HEK293 (cell line): ENCODE results near the gene RASSF5.

Experiments
- CTCF ChIA-PET: fragments of 350-600 bp; formaldehyde crosslinking; extraction: SDS; loops from one replicate; lab custom pipeline; 2021; ENCODE audit warnings: antibody characterized with exemption; lab: Yijun Ruan, JAX
- POLR2A ChIA-PET: fragments of 300-600 bp; formaldehyde crosslinking; extraction: SDS; loops from one replicate; lab custom pipeline; 2020; ENCODE audit warnings: antibody characterized with exemption, inconsistent platforms; lab: Yijun Ruan, JAX
- H3K27ac ChIP-seq: fragments of 200-500 bp; sonication (Bioruptor generic); 2 replicates; pipeline ENCODE4 v1.5.1; 2014; ENCODE audit warnings: low read depth, low read length, control low read depth, inconsistent platforms; ENCODE audit errors: extremely low read depth
- H3K36me3 ChIP-seq, 2 experiments: fragments of 200-500 bp in 1 of 2; sonication (Bioruptor generic) in 1 of 2; 1 replicate in 1 of 2; 2 replicates in 1 of 2; pipeline ENCODE4 v1.5.1; 2014 to 2017; ENCODE audit warnings: inconsistent platforms in 2 of 2, low read length in 2 of 2; ENCODE audit not compliant: control insufficient read depth in 2 of 2, insufficient read depth in 1 of 2
- H3K4me1 ChIP-seq: fragments of 200-500 bp; sonication (Bioruptor generic); 2 replicates; pipeline ENCODE4 v1.5.1; 2014; ENCODE audit warnings: mild to moderate bottlenecking, low read length, inconsistent platforms; ENCODE audit not compliant: control insufficient read depth, insufficient read depth
- H3K4me3 ChIP-seq: 2 replicates; pipeline ENCODE4 v1.5.1; 2011; ENCODE audit warnings: low read depth, mild to moderate bottlenecking, control low read depth, low read length, moderate library complexity
- H3K9me3 ChIP-seq: fragments of 200-500 bp; sonication (Bioruptor generic); 2 replicates; pipeline ENCODE4 v1.5.1; 2014; ENCODE audit warnings: low read depth, low read length, inconsistent platforms; ENCODE audit not compliant: control insufficient read depth, insufficient read depth
- GLI4 ChIP-seq: fragments of 450-650 bp; formaldehyde crosslinking; IDR thresholded peaks from 2 replicates; pipeline ENCODE4 v1.5.1; 2016; ENCODE audit warnings: missing biosample characterization, missing genetic modification characterization
- GLIS2 ChIP-seq: fragments of 450-650 bp; formaldehyde crosslinking; IDR thresholded peaks from 2 replicates; pipeline ENCODE4 v1.5.1; 2016; ENCODE audit warnings: missing biosample characterization, missing genetic modification characterization
- KLF10 ChIP-seq: fragments of 450-650 bp; IDR thresholded peaks from 2 replicates; pipeline ENCODE4 v1.5.1; 2018; ENCODE audit warnings: missing biosample characterization, mild to moderate bottlenecking, missing genetic modification characterization
- SCRT2 ChIP-seq: fragments of 450-650 bp; formaldehyde crosslinking; IDR thresholded peaks from 2 replicates; pipeline ENCODE4 v1.5.1; 2016; ENCODE audit warnings: missing biosample characterization, missing genetic modification characterization
- YY2 ChIP-seq: fragments of 450-650 bp; formaldehyde crosslinking; IDR thresholded peaks from 2 replicates; pipeline ENCODE4 v1.5.1; 2016; ENCODE audit warnings: missing biosample characterization, missing genetic modification characterization
- ZBTB17 ChIP-seq: fragments of 450-650 bp; formaldehyde crosslinking; IDR thresholded peaks from 2 replicates; pipeline ENCODE4 v1.5.1; 2016; ENCODE audit warnings: missing biosample characterization, missing genetic modification characterization
- ZBTB21 ChIP-seq: fragments of 450-650 bp; formaldehyde crosslinking; IDR thresholded peaks from 2 replicates; pipeline ENCODE4 v1.5.1; 2017; ENCODE audit warnings: missing biosample characterization, missing genetic modification characterization
- ZBTB7A ChIP-seq: fragments of 450-650 bp; formaldehyde crosslinking; IDR thresholded peaks from 2 replicates; pipeline ENCODE4 v1.5.1; 2016; ENCODE audit warnings: low read depth, missing biosample characterization, missing genetic modification characterization
- ZFP37 ChIP-seq: fragments of 450-650 bp; formaldehyde crosslinking; IDR thresholded peaks from 2 replicates; pipeline ENCODE4 v1.5.1; 2016; ENCODE audit warnings: missing biosample characterization, missing genetic modification characterization
- ZFP69B ChIP-seq: fragments of 450-650 bp; formaldehyde crosslinking; IDR thresholded peaks from 2 replicates; pipeline ENCODE4 v1.5.1; 2016; ENCODE audit warnings: missing biosample characterization, missing genetic modification characterization
- ZNF146 ChIP-seq: fragments of 450-650 bp; formaldehyde crosslinking; IDR thresholded peaks from 2 replicates; pipeline ENCODE4 v1.5.1; 2016; ENCODE audit warnings: missing biosample characterization, missing genetic modification characterization
- ZNF19 ChIP-seq: fragments of 450-650 bp; formaldehyde crosslinking; IDR thresholded peaks from 2 replicates; pipeline ENCODE4; 2016; ENCODE audit warnings: missing biosample characterization, missing genetic modification characterization, low read depth
- ZNF404 ChIP-seq: fragments of 450-650 bp; formaldehyde crosslinking; IDR thresholded peaks from 2 replicates; pipeline ENCODE4 v1.5.1; 2017; ENCODE audit warnings: missing biosample characterization, missing genetic modification characterization
- ZNF501 ChIP-seq: fragments of 450-650 bp; formaldehyde crosslinking; IDR thresholded peaks from 2 replicates; pipeline ENCODE4 v1.5.1; 2016; ENCODE audit warnings: missing biosample characterization, missing genetic modification characterization
- ZNF529 ChIP-seq: fragments of 450-650 bp; formaldehyde crosslinking; IDR thresholded peaks from 2 replicates; pipeline ENCODE4 v1.5.1; 2017; ENCODE audit warnings: missing genetic modification characterization, missing biosample characterization; ENCODE audit not compliant: insufficient replicate concordance
- ZNF654 ChIP-seq: fragments of 450-650 bp; formaldehyde crosslinking; IDR thresholded peaks from 2 replicates; pipeline ENCODE4 v1.5.1; 2016; ENCODE audit warnings: low read depth, missing biosample characterization, missing genetic modification characterization
- ZNF670 ChIP-seq: fragments of 450-650 bp; formaldehyde crosslinking; IDR thresholded peaks from 2 replicates; pipeline ENCODE4 v1.5.1; 2016; ENCODE audit warnings: missing biosample characterization, missing genetic modification characterization, low read depth
- ZNF76 ChIP-seq: fragments of 450-650 bp; formaldehyde crosslinking; IDR thresholded peaks from 2 replicates; pipeline ENCODE4; 2016; ENCODE audit warnings: low read depth, missing biosample characterization, missing genetic modification characterization, borderline replicate concordance
- ZNF791 ChIP-seq: fragments of 450-650 bp; formaldehyde crosslinking; IDR thresholded peaks from 2 replicates; pipeline ENCODE4 v1.5.1; 2016; ENCODE audit warnings: missing biosample characterization, missing genetic modification characterization
- TF ChIP-seq, protein P1 (sequence below): fragments of 450-650 bp; IDR thresholded peaks from 2 replicates; pipeline ENCODE4 v1.5.1; 2018; ENCODE audit warnings: missing biosample characterization, mild to moderate bottlenecking, missing genetic modification characterization
- TF ChIP-seq, protein P2 (sequence below): IDR thresholded peaks from 2 replicates; pipeline ENCODE4 v1.6.1; 2011; ENCODE audit warnings: mild to moderate bottlenecking, low read depth, low read length, borderline replicate concordance
- TF ChIP-seq, protein P3 (sequence below): fragments of 450-650 bp; formaldehyde crosslinking; IDR thresholded peaks from 2 replicates; pipeline ENCODE4 v1.5.1; 2017; ENCODE audit warnings: missing biosample characterization, missing genetic modification characterization
- TF ChIP-seq, protein P4 (sequence below): fragments of 450-650 bp; formaldehyde crosslinking; IDR thresholded peaks from 2 replicates; pipeline ENCODE4 v1.5.1; 2016; ENCODE audit warnings: missing biosample characterization, missing genetic modification characterization
- TF ChIP-seq, protein P5 (sequence below): fragments of 450-650 bp; formaldehyde crosslinking; IDR thresholded peaks from 2 replicates; pipeline ENCODE4 v1.5.1; 2016; ENCODE audit warnings: missing biosample characterization, missing genetic modification characterization, borderline replicate concordance
- TF ChIP-seq, protein P6 (sequence below): fragments of 450-650 bp; formaldehyde crosslinking; IDR thresholded peaks from 2 replicates; pipeline ENCODE4 v1.5.1; 2016; ENCODE audit warnings: missing biosample characterization, missing genetic modification characterization

The RASSF5 gene

DNA sequence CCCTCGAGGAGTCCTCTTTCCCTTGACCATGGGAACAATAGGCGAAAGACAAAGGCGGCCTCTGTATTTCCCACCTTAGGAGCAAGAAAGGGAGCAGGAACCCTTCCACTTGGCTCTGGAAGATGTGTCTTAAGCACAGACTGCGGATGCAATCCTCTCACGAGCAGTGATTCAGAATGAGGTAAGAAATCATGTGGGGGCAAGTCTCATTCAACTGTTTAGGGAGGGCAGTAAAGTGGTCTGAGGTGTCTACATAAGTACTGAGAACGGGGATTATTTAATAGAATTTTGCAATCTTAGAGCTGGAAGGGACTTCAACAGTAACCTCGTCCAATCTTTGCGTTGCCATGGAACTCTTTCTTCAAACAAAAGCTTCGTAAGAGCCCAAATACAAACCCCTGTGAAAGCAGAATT is 126.4 kb downstream of the RASSF5 start:
- POLR2A ChIA-PET: no interaction called here
- no peak overlapping the region for H3K27ac ChIP-seq

DNA sequence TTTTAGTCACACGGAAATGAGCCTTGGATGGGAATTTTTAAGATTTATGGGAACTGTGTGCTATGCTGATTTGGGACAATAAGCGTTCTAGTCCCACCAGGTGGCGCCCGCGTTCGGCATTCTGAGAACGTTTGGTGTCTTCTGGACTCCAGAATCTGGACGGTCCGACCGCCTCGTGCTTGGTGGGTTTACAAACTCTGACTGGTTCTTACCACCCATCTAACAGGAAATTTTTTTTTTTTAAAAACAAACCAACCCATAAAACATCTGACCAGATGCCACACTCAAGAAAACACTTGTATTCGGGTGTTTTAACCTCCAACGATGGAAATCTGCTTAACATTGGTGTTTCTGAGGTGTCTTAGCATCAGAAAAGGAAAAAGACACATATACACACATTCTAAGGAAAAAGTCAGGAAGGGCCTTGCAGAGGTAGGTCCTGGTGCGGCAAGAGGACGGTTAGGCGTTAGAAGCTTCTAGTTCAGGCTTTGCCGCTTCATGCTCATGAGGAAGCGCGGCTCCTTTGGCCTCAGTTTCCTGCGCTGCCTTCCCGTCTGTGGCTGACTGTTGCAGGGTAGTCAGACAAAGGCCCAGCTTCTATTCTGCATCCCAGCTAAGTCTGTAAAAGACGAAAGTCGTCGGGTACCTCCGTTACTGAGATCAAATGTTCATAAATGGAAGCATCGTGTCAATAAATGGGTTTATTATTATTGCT is 127.2 kb downstream of the RASSF5 start:
- Histone ChIP-seq H3K4me3 (no peak overlapping the region), H3K36me3 (peaks cover 3 to 10% of the 10 kb centered on the region in 2 experiments; a peak in 2 of 3 replicates), H3K27ac (peak overlapping the region; percentile 56; the same call in 1 of the 2 replicates), H3K4me1 (peaks cover 11% of the 10 kb centered on the region), H3K9me3 (no peaks in the 10 kb centered on the region)
- ChIA-PET POLR2A (interaction anchor here (0.6 to 2.4 kb wide), 10 partner anchors 13 to 139 kb away, joined by 3 to 19 read pairs (median 7); partner anchors contain the start of genes EIF2D and MAPKAPK2), CTCF (interaction anchor here (0.6 to 12.7 kb wide), 18 partner anchors 11 to 1265 kb away, joined by 3 to 380 read pairs (median 5); partner anchors contain the start of gene EIF2D)
- no peak for TF ChIP-seq GLI4 (tag by site-specific recombination)
- TF ChIP-seq ZBTB7A (tag by site-specific recombination): no peak
- TF ChIP-seq, protein P1, sequence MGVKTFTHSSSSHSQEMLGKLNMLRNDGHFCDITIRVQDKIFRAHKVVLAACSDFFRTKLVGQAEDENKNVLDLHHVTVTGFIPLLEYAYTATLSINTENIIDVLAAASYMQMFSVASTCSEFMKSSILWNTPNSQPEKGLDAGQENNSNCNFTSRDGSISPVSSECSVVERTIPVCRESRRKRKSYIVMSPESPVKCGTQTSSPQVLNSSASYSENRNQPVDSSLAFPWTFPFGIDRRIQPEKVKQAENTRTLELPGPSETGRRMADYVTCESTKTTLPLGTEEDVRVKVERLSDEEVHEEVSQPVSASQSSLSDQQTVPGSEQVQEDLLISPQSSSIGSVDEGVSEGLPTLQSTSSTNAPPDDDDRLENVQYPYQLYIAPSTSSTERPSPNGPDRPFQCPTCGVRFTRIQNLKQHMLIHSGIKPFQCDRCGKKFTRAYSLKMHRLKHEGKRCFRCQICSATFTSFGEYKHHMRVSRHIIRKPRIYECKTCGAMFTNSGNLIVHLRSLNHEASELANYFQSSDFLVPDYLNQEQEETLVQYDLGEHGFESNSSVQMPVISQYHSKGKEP (tag by site-specific recombination): no peak
- TF ChIP-seq ZNF670 (tag by site-specific recombination): no peak
- TF ChIP-seq, protein P2, sequence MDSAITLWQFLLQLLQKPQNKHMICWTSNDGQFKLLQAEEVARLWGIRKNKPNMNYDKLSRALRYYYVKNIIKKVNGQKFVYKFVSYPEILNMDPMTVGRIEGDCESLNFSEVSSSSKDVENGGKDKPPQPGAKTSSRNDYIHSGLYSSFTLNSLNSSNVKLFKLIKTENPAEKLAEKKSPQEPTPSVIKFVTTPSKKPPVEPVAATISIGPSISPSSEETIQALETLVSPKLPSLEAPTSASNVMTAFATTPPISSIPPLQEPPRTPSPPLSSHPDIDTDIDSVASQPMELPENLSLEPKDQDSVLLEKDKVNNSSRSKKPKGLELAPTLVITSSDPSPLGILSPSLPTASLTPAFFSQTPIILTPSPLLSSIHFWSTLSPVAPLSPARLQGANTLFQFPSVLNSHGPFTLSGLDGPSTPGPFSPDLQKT: no peak
- TF ChIP-seq ZFP37 (tag by site-specific recombination): 0 out of 2 replicates have a peak, but pooled peaks have one; percentile 9
- TF ChIP-seq ZNF76 (tag by site-specific recombination): 0 out of 2 replicates have a peak, but pooled peaks have one; percentile 2
- TF ChIP-seq ZNF404 (tag by site-specific recombination): no peak
- TF ChIP-seq, protein P3, sequence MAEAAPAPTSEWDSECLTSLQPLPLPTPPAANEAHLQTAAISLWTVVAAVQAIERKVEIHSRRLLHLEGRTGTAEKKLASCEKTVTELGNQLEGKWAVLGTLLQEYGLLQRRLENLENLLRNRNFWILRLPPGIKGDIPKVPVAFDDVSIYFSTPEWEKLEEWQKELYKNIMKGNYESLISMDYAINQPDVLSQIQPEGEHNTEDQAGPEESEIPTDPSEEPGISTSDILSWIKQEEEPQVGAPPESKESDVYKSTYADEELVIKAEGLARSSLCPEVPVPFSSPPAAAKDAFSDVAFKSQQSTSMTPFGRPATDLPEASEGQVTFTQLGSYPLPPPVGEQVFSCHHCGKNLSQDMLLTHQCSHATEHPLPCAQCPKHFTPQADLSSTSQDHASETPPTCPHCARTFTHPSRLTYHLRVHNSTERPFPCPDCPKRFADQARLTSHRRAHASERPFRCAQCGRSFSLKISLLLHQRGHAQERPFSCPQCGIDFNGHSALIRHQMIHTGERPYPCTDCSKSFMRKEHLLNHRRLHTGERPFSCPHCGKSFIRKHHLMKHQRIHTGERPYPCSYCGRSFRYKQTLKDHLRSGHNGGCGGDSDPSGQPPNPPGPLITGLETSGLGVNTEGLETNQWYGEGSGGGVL (tag by site-specific recombination): no peak
- TF ChIP-seq ZNF791: no peak
- TF ChIP-seq, protein P4, sequence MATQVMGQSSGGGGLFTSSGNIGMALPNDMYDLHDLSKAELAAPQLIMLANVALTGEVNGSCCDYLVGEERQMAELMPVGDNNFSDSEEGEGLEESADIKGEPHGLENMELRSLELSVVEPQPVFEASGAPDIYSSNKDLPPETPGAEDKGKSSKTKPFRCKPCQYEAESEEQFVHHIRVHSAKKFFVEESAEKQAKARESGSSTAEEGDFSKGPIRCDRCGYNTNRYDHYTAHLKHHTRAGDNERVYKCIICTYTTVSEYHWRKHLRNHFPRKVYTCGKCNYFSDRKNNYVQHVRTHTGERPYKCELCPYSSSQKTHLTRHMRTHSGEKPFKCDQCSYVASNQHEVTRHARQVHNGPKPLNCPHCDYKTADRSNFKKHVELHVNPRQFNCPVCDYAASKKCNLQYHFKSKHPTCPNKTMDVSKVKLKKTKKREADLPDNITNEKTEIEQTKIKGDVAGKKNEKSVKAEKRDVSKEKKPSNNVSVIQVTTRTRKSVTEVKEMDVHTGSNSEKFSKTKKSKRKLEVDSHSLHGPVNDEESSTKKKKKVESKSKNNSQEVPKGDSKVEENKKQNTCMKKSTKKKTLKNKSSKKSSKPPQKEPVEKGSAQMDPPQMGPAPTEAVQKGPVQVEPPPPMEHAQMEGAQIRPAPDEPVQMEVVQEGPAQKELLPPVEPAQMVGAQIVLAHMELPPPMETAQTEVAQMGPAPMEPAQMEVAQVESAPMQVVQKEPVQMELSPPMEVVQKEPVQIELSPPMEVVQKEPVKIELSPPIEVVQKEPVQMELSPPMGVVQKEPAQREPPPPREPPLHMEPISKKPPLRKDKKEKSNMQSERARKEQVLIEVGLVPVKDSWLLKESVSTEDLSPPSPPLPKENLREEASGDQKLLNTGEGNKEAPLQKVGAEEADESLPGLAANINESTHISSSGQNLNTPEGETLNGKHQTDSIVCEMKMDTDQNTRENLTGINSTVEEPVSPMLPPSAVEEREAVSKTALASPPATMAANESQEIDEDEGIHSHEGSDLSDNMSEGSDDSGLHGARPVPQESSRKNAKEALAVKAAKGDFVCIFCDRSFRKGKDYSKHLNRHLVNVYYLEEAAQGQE (tag by site-specific recombination): no peak
- 0 out of 2 replicates have a peak, but pooled peaks have one; percentile 20 for TF ChIP-seq ZBTB17 (tag by site-specific recombination)
- peak; percentile 82 for TF ChIP-seq ZNF654
- TF ChIP-seq, protein P5, sequence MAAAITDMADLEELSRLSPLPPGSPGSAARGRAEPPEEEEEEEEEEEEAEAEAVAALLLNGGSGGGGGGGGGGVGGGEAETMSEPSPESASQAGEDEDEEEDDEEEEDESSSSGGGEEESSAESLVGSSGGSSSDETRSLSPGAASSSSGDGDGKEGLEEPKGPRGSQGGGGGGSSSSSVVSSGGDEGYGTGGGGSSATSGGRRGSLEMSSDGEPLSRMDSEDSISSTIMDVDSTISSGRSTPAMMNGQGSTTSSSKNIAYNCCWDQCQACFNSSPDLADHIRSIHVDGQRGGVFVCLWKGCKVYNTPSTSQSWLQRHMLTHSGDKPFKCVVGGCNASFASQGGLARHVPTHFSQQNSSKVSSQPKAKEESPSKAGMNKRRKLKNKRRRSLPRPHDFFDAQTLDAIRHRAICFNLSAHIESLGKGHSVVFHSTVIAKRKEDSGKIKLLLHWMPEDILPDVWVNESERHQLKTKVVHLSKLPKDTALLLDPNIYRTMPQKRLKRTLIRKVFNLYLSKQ (tag by site-specific recombination): no peak

More for the DNA sequence above, 126.4 kb downstream of the RASSF5 start:
- H3K4me1 ChIP-seq: peaks cover 11% of the 10 kb centered on the region
- no peak overlapping the region for H3K4me3 ChIP-seq
- CTCF ChIA-PET: interaction anchor here (0.6 to 12.7 kb wide), 11 partner anchors 13 to 401 kb away, joined by 3 to 380 read pairs (median 7); partner anchors contain the start of gene EIF2D
- TF ChIP-seq ZFP69B (tag by site-specific recombination) (no peak), ZNF501 (tag by site-specific recombination) (no peak), ZNF19 (tag by site-specific recombination) (no peak), ZNF529 (no peak), GLIS2 (no peak), KLF10 (tag by site-specific recombination) (no peak), SCRT2 (tag by site-specific recombination) (no peak), ZNF146 (tag by site-specific recombination) (no peak), YY2 (tag by site-specific recombination) (no peak), ZBTB21 (tag by site-specific recombination) (no peak)
- TF ChIP-seq, protein P6, sequence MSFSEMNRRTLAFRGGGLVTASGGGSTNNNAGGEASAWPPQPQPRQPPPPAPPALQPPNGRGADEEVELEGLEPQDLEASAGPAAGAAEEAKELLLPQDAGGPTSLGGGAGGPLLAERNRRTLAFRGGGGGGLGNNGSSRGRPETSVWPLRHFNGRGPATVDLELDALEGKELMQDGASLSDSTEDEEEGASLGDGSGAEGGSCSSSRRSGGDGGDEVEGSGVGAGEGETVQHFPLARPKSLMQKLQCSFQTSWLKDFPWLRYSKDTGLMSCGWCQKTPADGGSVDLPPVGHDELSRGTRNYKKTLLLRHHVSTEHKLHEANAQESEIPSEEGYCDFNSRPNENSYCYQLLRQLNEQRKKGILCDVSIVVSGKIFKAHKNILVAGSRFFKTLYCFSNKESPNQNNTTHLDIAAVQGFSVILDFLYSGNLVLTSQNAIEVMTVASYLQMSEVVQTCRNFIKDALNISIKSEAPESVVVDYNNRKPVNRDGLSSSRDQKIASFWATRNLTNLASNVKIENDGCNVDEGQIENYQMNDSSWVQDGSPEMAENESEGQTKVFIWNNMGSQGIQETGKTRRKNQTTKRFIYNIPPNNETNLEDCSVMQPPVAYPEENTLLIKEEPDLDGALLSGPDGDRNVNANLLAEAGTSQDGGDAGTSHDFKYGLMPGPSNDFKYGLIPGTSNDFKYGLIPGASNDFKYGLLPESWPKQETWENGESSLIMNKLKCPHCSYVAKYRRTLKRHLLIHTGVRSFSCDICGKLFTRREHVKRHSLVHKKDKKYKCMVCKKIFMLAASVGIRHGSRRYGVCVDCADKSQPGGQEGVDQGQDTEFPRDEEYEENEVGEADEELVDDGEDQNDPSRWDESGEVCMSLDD (tag by site-specific recombination): no peak
- H3K9me3 ChIP-seq: no peaks in the 10 kb centered on the region
- H3K36me3 ChIP-seq: peaks cover 0 to 3% of the 10 kb centered on the region in 2 experiments; a peak in 2 of 3 replicates
